A673 (cell line): ENCODE measurements around the gene CDC45.

Source experiments
- CTCF ChIP-seq: fragments of 300-800, 200-600 bp; sonication (generic); conservative IDR thresholded peaks from 2 replicates; pipeline ENCODE4 v1.5.1; 2017; ENCODE audit warnings: low read depth, mild to moderate bottlenecking, antibody characterized with exemption, low read length, moderate library complexity, mixed read lengths
- EZH2 ChIP-seq: fragments of 200-600 bp; sonication (generic); IDR thresholded peaks from 2 replicates; pipeline ENCODE4 v1.6.1; 2017; ENCODE audit warnings: borderline replicate concordance, low read depth, mild to moderate bottlenecking, mixed read lengths, antibody characterized with exemption, low read length; ENCODE audit not compliant: poor library complexity, severe bottlenecking

DNA sequence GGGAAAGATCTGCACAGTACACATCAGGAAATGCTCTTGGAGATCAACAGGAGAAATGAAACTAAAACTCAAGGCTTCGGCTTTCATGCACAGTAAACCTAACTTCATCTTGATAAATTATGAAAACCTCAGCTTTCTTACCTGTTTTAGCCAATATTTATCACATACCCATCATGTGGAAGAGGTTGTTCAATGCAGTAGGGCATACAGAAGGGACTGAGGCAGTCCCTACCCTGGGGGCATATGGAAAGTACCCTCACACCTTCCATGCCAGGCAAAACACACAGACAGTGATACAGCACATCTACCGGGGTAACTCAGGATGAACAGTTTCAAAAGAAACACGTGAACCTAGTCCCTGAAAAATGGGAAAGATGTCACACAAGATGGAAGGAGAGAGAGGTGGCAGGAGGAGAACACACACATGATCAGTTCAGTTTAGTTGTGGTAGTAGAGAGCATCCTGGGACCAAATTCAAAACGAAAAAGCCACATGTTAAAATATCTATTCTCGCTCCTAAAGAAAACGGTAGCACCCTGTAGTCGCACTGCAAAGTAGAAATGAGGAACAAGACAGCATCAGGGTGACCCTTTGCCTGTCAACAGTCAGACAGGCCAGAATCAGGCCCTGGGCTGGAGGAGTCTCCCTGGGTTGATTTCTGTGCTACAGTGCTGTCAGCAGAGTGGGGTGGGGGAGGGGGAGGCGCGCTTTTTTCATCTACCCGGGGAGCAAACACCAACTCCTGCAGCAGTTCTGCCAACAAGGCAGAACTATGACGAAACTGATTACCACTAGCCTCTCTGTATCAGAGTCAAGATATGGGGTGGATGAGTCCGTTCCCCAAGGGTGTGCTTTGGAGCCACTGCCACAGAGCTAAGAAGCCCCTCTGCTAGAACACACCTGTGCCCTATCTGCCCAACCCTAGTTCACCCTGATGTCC lies 49.5 kb upstream of the CDC45 start:
- TF ChIP-seq CTCF, result no peak
- TF ChIP-seq EZH2, result no peak
